Stimulated activated CD4-positive, alpha-beta T cell treated with anti-CD3 and anti-CD28 coated beads, Interleukin-15, amount 100 ng/mL, for 24 hours (primary cell): ENCODE data around the gene KCNJ15.
A peak's percentile ranks its signal among the peaks of the same experiment; 100 is the strongest.
"Not testable (repeated sequence)": the region's sequence is repeated elsewhere in the genome, so short reads cannot be mapped to it uniquely, and the experiment has no call there.

Source experiments
- DNase-seq: peaks from one replicate; pipeline ENCODE4 v3.0.0-alpha.2; 2020

Gene KCNJ15

GRCh38 chr21:38256599-38257302, at the start of gene KCNJ15:
TSS of gene KCNJ15 (plus strand) at chr21:38256991. CDS start at chr21:38299262, 42,271 bp downstream.
- DNase-seq, result no peak

- DNase-seq, result no peak
Observed at GRCh38 chr21:38208118-38208517, 48.7 kb upstream of the KCNJ15 start.

GRCh38 chr21:38211321-38211720, 45.5 kb upstream of the KCNJ15 start:
- no peak for DNase-seq

GRCh38 chr21:38212706-38213105, 44.1 kb upstream of the KCNJ15 start:
- no peak for DNase-seq

- peak; percentile 77 for DNase-seq
Observed at GRCh38 chr21:38219049-38219628, 37.7 kb upstream of the KCNJ15 start.

GRCh38 chr21:38220270-38220737, 36.5 kb upstream of the KCNJ15 start:
- no peak for DNase-seq

DNA sequence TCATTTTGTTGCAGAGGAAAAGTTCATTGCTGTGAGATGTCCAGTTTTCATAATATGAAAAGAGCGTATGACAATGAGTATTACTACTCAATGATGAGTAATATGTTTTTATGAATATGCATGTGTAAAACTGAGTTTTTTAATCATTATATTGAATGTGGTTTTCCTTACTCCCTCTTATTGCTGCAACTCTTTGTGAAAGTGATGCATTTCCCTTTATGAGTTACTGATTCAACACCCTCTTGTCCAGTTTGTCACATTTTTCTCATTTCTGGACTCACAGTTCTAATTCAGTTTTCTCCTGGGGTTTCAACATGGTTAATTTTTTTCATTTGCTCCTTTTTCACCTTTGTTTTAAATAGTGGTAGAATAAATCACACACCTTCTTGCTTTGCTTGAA, 35.2 kb upstream of the KCNJ15 start:
- no peak for DNase-seq

DNA sequence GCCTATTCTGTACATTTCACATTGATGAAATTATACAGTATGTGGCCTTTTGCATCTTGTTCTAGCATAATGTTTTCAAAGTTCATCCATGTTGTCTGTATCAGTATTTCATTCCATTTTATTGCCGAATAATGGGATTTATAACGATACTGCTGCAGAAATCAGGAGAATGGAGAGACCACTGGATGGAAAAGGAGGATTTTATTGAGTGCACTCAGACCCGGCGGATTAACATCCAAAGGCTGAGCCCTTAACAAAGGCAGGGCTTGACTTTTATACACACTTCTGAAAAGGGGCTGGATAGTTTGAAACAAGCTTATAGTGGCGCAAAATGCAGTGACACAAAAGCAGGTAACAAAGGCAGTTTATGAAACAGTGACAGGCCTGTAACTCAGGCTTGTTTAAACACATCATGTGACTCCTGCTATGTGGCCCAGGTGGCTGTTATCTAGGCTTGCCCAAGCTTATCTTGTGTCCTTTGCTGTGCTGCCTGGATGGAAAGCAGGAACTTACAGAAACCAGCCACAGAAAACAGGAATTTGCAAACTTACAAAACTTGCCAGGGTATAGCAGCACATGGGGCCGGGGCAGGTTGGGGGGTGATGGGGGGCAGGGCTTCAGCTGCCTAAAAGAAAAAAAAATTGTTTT, 32.8 kb upstream of the KCNJ15 start:
- peak; percentile 7 for DNase-seq

- no peak for DNase-seq
Observed at GRCh38 chr21:38227401-38227800, 29.4 kb upstream of the KCNJ15 start.

GRCh38 chr21:38228115-38228514, 28.7 kb upstream of the KCNJ15 start:
- DNase-seq, result no peak

- DNase-seq, result no peak
Observed at GRCh38 chr21:38228537-38228936, 28.3 kb upstream of the KCNJ15 start.

DNA sequence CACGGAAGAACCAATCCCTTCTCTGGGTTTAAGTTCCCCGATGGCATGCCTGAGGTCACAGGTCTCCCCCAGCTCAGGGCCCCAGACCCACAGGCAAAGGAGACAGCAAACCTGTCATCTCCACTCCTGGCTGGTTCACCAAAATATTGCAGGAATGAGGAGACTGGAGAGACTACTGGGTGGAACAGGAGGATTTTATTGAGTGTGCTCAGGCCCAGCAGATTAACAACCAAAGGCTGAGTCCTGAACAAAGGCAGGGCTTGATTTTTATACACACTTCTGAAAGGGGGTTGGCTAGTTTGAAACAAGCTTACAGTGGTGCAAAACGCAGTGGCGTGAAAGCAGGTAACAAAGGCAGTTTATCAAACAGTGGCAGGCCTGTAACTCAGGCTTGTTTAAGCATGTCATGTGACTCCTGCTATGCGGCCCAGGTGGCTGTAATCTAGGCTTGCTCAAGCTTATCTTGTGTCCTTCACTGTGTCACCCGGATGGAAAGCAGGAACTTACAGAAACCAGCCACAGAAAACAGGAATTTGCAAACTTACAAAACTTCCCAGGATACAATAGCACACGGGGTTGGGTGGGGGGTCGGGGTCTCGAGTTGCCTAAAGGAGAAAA, 27.4 kb upstream of the KCNJ15 start:
- DNase-seq, result no peak

- DNase-seq, result no peak
Observed at GRCh38 chr21:38234395-38235142, 22.2 kb upstream of the KCNJ15 start.

DNA sequence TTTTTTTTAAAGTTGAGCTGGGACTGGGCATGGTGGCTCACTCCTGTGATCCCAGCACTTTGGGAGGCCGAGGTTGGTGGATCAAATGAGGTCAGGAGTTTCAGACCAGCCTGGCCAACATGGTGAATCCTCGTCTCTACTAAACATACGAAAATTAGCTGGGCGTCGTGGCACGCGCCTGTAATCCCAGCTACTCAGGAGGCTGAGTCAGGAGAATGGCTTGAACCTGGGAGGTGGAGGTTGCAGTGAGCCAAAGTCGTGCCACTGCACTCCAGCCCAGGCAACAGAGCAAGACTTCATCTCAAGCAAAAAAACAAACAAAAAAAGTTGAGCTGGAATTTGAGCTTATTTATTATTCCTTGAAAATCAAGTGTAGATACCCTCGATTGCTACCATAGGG, 21.5 kb upstream of the KCNJ15 start:
- not testable (repeated sequence) for DNase-seq

DNA sequence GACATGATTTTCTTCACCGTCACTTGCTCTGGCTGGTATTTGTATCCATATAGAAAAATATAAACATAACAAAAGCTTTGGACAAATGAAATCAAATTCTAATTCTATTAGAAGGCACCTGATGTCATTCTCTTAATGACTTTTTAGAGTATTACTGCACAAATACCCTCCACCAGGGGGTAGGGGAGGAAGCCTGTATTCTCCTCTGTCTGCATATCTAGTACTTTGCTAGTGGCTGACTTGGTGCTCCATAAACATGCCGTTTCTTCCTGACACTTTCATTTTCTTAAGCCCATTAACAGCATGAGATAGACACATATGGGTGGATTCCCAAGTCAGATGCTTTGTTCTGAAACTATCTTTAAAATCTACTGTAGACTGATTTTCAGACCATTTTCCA, 20.6 kb upstream of the KCNJ15 start:
- no peak for DNase-seq

DNA sequence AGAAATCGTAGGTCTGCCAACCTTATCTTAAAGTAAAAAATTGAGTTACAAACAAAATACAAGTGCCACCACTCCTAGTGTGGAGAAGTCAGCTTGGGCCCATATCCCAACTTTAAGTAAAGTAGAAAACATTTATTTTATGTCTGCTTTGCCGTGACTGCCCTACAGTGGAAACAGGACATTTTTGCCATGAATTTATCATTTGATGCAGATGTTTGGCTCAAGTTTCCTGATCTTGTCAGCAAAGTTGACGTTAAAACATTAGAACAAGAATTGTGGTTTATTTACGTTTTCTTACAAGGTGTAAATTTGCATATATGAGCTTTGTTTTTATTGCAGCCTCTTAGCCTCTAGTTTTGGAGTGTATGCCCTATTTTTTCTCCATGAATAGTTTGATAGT, 17.1 kb upstream of the KCNJ15 start:
- no peak for DNase-seq

- no peak for DNase-seq
Observed at GRCh38 chr21:38240129-38240528, 16.7 kb upstream of the KCNJ15 start.

DNA sequence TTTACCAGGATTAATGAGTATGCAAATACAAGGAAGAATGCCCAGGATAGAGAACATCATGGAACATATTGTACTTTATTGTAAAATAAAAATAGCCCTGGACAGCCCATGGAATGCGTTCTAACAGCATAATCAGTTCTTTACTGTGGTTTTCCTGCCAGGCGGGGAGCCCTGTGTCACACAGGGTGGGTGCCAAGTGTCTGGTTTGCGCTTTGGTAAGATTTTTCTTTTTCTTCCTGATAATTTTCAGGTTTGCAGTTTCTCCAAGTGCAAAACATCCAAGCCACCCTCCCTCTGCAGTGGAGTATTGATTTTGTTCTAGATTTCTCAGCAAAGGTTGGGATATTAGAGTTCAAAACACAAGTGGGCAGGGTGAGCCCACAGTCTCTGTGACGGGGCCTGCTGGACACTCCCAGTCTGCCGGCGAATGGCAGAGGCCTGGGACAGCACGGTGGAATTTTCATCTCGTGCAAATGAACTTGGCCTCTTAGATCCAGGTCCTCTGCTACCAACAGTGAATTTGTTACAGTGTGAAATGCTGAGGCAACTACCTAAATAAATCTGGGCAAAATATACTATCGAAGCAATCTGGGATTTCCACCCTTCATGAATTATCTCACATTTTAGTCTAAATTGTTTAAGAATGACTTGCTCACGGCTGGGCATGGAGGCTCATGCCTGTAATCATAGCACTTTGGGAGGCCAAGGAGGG, 15.6 kb upstream of the KCNJ15 start:
- DNase-seq, result no peak

GRCh38 chr21:38242061-38242460, 14.7 kb upstream of the KCNJ15 start:
- no peak for DNase-seq

DNA sequence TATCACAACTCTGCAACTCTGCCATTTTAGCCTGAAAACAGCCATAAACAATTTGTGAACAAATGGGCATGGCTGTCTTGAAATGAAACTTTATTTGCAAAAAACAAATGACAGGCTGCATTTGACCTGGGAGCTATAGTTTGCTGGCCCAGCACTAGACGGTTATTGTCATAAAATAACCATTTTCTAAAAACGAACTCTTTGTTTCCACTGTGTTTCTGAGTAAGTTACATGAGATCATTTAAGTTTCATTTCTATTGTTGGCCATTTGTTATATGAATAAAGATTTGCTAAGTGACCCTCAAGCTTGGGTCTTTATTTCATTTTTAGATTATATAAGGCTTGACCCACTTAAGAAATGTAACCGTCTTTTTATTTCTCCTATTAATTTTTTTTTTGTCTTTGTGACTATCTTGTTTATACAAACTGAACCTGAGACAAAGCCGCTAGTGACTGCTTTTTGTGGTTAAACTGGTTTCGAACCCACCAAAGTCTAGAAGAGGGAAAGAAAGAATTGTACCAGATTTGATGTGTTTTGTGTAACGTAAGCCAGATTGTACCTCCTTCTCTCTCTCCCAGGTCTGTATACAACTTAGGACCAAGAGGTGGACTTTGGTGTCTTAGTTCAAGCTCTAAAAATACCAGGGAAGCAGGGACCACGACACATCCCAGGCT, 12.9 kb upstream of the KCNJ15 start:
- peak; percentile 8 for DNase-seq

- DNase-seq, result peak; percentile 5
Observed at GRCh38 chr21:38244407-38244787, 12.4 kb upstream of the KCNJ15 start.
